HepG2 (cell line): ENCODE data around the gene GRIN3B. TPM values are rescaled to one million over a fixed set of nuclear protein-coding genes. Genes with fewer than 3 reads are reported as not detected.
A peak's percentile ranks its signal among the peaks of the same experiment; 100 is the strongest.

ENCODE experiments used
- CBX1 ChIP-seq: IDR thresholded peaks from one replicate; pipeline ENCODE4 v1.6.1; 2016; ENCODE audit warnings: antibody characterized with exemption, low read depth
- ERF ChIP-seq: IDR thresholded peaks from 2 replicates; pipeline ENCODE4 v1.6.1; 2018; ENCODE audit warnings: missing biosample characterization, missing genetic modification reagents
- ETV5 ChIP-seq: IDR thresholded peaks from 2 replicates; pipeline ENCODE4 v1.6.1; 2018; ENCODE audit warnings: missing biosample characterization, missing genetic modification reagents, inconsistent platforms, borderline replicate concordance
- GPN1 ChIP-seq: sonication (generic); formaldehyde crosslinking; IDR thresholded peaks from 2 replicates; pipeline ENCODE4 v1.5.1; 2020; ENCODE audit warnings: missing genetic modification reagents, borderline replicate concordance
- HOXA7 ChIP-seq: sonication (generic); formaldehyde crosslinking; IDR thresholded peaks from 2 replicates; pipeline ENCODE4 v1.8.1; 2022; ENCODE audit warnings: mild to moderate bottlenecking, missing genetic modification reagents, moderate library complexity
- MLLT10 ChIP-seq: sonication (generic); formaldehyde crosslinking; IDR thresholded peaks from 2 replicates; pipeline ENCODE4 v1.4.0; 2020; ENCODE audit warnings: missing genetic modification reagents
- NCOR1 ChIP-seq: fragments of 200-600 bp; sonication (generic); IDR thresholded peaks from 2 replicates; pipeline ENCODE4 v1.7.0; 2017; ENCODE audit warnings: antibody characterized with exemption, low read length, borderline replicate concordance
- NFE2 ChIP-seq: sonication (generic); formaldehyde crosslinking; IDR thresholded peaks from 2 replicates; pipeline ENCODE4 v1.4.0; 2020; ENCODE audit warnings: missing genetic modification reagents
- PHB2 ChIP-seq: fragments of 450-650 bp; IDR thresholded peaks from 2 replicates; pipeline ENCODE4 v1.6.1; 2018; ENCODE audit not compliant: partially characterized antibody
- POLR2A ChIP-seq, 2 experiments: IDR thresholded peaks; 2 replicates each; pipeline ENCODE4 v1.6.1; 2011; ENCODE audit warnings: low read depth in 2 of 2, low read length in 2 of 2, mild to moderate bottlenecking in 1 of 2, moderate library complexity in 1 of 2; ENCODE audit not compliant: insufficient read depth in 1 of 2
- RFXANK ChIP-seq: IDR thresholded peaks from 2 replicates; pipeline ENCODE4 v1.6.1; 2016
- RXRB ChIP-seq: IDR thresholded peaks from 2 replicates; pipeline ENCODE4 v1.6.1; 2016; ENCODE audit warnings: borderline replicate concordance, missing genetic modification reagents, missing compliant biosample characterization
- TOE1 ChIP-seq: sonication (generic); formaldehyde crosslinking; IDR thresholded peaks from 2 replicates; pipeline ENCODE4 v1.4.0; 2020; ENCODE audit warnings: mild to moderate bottlenecking, missing genetic modification reagents
- ZNF160 ChIP-seq: sonication (generic); formaldehyde crosslinking; IDR thresholded peaks from 2 replicates; pipeline ENCODE4 v1.8.0; 2022; ENCODE audit warnings: mild to moderate bottlenecking, inconsistent platforms, missing genetic modification reagents
- ZNF256 ChIP-seq: sonication (generic); formaldehyde crosslinking; conservative IDR thresholded peaks from 2 replicates; pipeline ENCODE4 v1.4.0; 2020; ENCODE audit warnings: missing genetic modification reagents
- ZNF672 ChIP-seq: sonication (generic); formaldehyde crosslinking; IDR thresholded peaks from 2 replicates; pipeline ENCODE4 v1.8.1; 2022; ENCODE audit warnings: missing genetic modification reagents
- polyA plus RNA-seq, 8 experiments: library from polyadenylated mRNA; depleted of rRNA in 3 of 8; stranded (reverse) in 7 of 8; unstranded in 1 of 8; fragments of >200 nt; fragmentation: Illumina TruSeq in 4 of 8; extraction: Trizol in 4 of 8; gene quantifications; 2 replicates each; pipeline versions ENCODE4 v1.2.1 to v1.2.3, GENCODE V29; 2011 to 2016; ENCODE audit warnings: low read depth in 4 of 8, missing spikeins in 1 of 8, mixed read lengths in 1 of 8; ENCODE audit not compliant: insufficient read depth in 1 of 8
- total RNA-seq, 5 experiments: library from RNA; depleted of rRNA; stranded (reverse); fragments of >200 nt; fragmentation: Illumina TruSeq; extraction: Trizol; gene quantifications; 2 replicates each; pipeline ENCODE4 v1.2.3, GENCODE V29; 2016; ENCODE audit warnings: low read depth in 1 of 5
- TF ChIP-seq, protein P1 (sequence below): sonication (generic); formaldehyde crosslinking; IDR thresholded peaks from 2 replicates; pipeline ENCODE4 v1.8.0; 2022; ENCODE audit warnings: low read depth, missing genetic modification reagents
- TF ChIP-seq, protein P2 (sequence below): sonication (generic); formaldehyde crosslinking; IDR thresholded peaks from 2 replicates; pipeline ENCODE4 v1.9.0; 2021; ENCODE audit warnings: mild to moderate bottlenecking, missing genetic modification reagents
- TF ChIP-seq, protein P3 (sequence below): sonication (generic); formaldehyde crosslinking; IDR thresholded peaks from 2 replicates; pipeline ENCODE4 v1.4.0; 2020; ENCODE audit warnings: missing genetic modification reagents
- TF ChIP-seq, protein P4 (sequence below): sonication (generic); formaldehyde crosslinking; IDR thresholded peaks from 2 replicates; pipeline ENCODE4 v1.4.0; 2020; ENCODE audit warnings: missing genetic modification reagents, borderline replicate concordance

Gene GRIN3B
- total and polyA plus RNA-seq, 2 of the 13 experiments (the other 11 are each of a cell fraction or from before 2014, with no cell fraction given), result 0.07 to 0.20 TPM

DNA sequence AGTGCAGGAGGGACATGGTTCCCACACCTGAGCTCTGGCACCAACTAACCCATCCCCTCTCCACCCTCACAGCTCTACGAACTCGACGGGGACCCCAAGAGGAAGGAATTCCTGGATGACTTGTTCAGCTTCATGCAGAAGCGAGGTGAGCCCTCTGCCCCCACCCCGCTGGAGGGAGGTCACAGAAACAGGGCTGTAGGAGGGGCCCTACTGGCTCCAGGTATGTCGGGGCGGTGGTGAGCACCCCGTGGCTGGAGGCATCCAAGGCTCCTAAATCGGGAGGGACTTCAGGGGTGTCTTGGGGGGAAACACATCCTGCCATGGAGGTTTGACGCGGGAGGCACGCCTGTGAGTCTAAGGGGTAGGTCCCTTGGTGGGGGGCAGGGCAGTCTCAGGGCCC is 40.2 kb upstream of the GRIN3B start (continued):
- TF ChIP-seq, protein P1, sequence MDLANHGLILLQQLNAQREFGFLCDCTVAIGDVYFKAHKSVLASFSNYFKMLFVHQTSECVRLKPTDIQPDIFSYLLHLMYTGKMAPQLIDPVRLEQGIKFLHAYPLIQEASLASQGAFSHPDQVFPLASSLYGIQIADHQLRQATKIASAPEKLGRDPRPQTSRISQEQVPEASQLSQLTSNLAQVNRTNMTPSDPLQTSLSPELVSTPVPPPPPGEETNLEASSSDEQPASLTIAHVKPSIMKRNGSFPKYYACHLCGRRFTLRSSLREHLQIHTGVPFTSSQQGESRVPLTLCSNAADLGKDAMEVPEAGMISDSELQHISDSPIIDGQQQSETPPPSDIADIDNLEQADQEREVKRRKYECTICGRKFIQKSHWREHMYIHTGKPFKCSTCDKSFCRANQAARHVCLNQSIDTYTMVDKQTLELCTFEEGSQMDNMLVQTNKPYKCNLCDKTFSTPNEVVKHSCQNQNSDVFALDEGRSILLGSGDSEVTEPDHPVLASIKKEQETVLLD, result no peak
- peak; percentile 32; the same call in 1 of the 2 replicates for TF ChIP-seq ETV5 (CRISPR knock-in tag)
- no peak for TF ChIP-seq GPN1 (CRISPR knock-in tag)
- no peak for TF ChIP-seq NFE2 (CRISPR knock-in tag)
- 0 out of 4 replicates have a peak, but pooled peaks of 1 of the 2 experiments have one; percentile 36 for TF ChIP-seq POLR2A (IDR thresholded peaks at IDR 0.05; ENCODE audit: insufficient read depth in 1 of 2, low read depth in 2 of 2, low read length in 2 of 2)
- no peak for TF ChIP-seq RFXANK (CRISPR knock-in tag)
- no peak for TF ChIP-seq MLLT10 (CRISPR knock-in tag)
- 0 out of 2 replicates have a peak, but pooled peaks have one; percentile 22 for TF ChIP-seq ERF
- TF ChIP-seq, protein P2, sequence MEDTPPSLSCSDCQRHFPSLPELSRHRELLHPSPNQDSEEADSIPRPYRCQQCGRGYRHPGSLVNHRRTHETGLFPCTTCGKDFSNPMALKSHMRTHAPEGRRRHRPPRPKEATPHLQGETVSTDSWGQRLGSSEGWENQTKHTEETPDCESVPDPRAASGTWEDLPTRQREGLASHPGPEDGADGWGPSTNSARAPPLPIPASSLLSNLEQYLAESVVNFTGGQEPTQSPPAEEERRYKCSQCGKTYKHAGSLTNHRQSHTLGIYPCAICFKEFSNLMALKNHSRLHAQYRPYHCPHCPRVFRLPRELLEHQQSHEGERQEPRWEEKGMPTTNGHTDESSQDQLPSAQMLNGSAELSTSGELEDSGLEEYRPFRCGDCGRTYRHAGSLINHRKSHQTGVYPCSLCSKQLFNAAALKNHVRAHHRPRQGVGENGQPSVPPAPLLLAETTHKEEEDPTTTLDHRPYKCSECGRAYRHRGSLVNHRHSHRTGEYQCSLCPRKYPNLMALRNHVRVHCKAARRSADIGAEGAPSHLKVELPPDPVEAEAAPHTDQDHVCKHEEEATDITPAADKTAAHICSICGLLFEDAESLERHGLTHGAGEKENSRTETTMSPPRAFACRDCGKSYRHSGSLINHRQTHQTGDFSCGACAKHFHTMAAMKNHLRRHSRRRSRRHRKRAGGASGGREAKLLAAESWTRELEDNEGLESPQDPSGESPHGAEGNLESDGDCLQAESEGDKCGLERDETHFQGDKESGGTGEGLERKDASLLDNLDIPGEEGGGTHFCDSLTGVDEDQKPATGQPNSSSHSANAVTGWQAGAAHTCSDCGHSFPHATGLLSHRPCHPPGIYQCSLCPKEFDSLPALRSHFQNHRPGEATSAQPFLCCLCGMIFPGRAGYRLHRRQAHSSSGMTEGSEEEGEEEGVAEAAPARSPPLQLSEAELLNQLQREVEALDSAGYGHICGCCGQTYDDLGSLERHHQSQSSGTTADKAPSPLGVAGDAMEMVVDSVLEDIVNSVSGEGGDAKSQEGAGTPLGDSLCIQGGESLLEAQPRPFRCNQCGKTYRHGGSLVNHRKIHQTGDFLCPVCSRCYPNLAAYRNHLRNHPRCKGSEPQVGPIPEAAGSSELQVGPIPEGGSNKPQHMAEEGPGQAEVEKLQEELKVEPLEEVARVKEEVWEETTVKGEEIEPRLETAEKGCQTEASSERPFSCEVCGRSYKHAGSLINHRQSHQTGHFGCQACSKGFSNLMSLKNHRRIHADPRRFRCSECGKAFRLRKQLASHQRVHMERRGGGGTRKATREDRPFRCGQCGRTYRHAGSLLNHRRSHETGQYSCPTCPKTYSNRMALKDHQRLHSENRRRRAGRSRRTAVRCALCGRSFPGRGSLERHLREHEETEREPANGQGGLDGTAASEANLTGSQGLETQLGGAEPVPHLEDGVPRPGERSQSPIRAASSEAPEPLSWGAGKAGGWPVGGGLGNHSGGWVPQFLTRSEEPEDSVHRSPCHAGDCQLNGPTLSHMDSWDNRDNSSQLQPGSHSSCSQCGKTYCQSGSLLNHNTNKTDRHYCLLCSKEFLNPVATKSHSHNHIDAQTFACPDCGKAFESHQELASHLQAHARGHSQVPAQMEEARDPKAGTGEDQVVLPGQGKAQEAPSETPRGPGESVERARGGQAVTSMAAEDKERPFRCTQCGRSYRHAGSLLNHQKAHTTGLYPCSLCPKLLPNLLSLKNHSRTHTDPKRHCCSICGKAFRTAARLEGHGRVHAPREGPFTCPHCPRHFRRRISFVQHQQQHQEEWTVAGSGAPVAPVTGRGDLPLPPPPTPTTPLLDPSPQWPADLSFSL (CRISPR knock-in tag), result no peak
- TF ChIP-seq, protein P3, sequence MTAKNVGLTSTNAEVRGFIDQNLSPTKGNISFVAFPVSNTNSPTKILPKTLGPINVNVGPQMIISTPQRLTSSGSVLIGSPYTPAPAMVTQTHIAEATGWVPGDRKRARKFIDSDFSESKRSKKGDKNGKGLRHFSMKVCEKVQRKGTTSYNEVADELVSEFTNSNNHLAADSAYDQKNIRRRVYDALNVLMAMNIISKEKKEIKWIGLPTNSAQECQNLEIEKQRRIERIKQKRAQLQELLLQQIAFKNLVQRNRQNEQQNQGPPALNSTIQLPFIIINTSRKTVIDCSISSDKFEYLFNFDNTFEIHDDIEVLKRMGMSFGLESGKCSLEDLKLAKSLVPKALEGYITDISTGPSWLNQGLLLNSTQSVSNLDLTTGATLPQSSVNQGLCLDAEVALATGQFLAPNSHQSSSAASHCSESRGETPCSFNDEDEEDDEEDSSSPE (CRISPR knock-in tag), result no peak
- TF ChIP-seq PHB2, result no peak
- peak; percentile 23; the same call in 1 of the 2 replicates for TF ChIP-seq RXRB (CRISPR knock-in tag)
- no peak for TF ChIP-seq NCOR1
- no peak for TF ChIP-seq ZNF256
- no peak for TF ChIP-seq TOE1 (CRISPR knock-in tag)
- TF ChIP-seq ZNF160, result no peak
- TF ChIP-seq, protein P4, sequence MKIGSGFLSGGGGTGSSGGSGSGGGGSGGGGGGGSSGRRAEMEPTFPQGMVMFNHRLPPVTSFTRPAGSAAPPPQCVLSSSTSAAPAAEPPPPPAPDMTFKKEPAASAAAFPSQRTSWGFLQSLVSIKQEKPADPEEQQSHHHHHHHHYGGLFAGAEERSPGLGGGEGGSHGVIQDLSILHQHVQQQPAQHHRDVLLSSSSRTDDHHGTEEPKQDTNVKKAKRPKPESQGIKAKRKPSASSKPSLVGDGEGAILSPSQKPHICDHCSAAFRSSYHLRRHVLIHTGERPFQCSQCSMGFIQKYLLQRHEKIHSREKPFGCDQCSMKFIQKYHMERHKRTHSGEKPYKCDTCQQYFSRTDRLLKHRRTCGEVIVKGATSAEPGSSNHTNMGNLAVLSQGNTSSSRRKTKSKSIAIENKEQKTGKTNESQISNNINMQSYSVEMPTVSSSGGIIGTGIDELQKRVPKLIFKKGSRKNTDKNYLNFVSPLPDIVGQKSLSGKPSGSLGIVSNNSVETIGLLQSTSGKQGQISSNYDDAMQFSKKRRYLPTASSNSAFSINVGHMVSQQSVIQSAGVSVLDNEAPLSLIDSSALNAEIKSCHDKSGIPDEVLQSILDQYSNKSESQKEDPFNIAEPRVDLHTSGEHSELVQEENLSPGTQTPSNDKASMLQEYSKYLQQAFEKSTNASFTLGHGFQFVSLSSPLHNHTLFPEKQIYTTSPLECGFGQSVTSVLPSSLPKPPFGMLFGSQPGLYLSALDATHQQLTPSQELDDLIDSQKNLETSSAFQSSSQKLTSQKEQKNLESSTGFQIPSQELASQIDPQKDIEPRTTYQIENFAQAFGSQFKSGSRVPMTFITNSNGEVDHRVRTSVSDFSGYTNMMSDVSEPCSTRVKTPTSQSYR (CRISPR knock-in tag), result peak; percentile 14; the same call in 1 of the 2 replicates
- TF ChIP-seq ZNF672 (CRISPR knock-in tag), result no peak
- TF ChIP-seq HOXA7 (CRISPR knock-in tag), result no peak
- TF ChIP-seq CBX1, result peak; percentile 9
